SIG-M5 treated with dmso at 0.1 percent for 504 hours (cell line): ENCODE results near the gene LAMC2.
A peak's percentile ranks its signal among the peaks of the same experiment; 100 is the strongest.
"Not testable (repeated sequence)": the region's sequence is repeated elsewhere in the genome, so short reads cannot be mapped to it uniquely, and the experiment has no call there.

Experiments
- DNase-seq: peaks from one replicate; lab custom pipeline; 2025; ENCODE audit not compliant: unreplicated experiment; lab: John Stamatoyannopoulos, UW

Gene LAMC2

GRCh38 chr1:183185941-183186490 lies at the start of gene LAMC2:
Gene LAMC2 (plus strand): TSS chr1:183186264. CDS start chr1:183186353, 89 bp downstream.
- DNase-seq = peak; percentile 32

DNA sequence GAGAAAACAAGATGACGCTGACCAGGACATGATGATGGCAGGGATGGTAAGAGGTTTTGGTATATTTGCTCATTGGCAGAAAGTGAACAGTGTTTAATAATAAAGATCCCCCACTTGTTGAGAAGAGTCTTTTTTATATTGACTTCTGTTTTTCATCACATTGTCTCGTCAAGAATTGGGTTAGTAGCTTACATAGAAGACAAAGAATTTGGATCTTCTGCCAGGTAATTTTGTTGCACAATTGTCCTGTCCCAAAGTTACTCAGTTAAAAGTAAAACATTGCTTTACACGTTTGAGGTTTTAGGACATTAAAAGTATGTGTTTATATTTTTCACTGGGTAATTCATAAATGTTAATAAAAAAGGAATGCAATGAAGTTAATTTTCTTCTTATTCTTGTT lies 48.3 kb upstream of the LAMC2 start:
- no peak for DNase-seq

- DNase-seq = no peak
Observed at GRCh38 chr1:183138301-183138700, 47.8 kb upstream of the LAMC2 start.

GRCh38 chr1:183139281-183139942 lies 46.7 kb upstream of the LAMC2 start:
- DNase-seq = peak; percentile 26

DNA sequence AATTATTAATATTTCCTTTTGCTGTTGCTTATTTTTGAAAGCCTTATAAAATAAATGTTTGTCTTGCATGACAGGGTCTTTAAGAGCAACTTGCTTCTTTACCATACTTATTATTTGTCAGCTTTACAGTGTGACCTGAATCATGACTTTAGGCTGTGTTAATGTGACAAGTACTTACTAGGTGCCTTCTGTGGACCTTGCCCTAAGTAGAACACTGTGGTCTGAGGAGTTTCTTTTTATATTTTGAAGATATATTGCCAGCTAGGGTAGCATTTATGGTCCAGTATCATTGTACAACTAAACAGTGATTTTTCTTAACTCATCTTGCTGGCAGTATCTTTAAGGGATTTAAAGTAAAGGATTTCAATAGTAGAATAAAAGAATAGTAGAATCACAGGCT lies 45.4 kb upstream of the LAMC2 start:
- DNase-seq = no peak

- no peak for DNase-seq
Observed at GRCh38 chr1:183142171-183142570, 43.9 kb upstream of the LAMC2 start.

DNA sequence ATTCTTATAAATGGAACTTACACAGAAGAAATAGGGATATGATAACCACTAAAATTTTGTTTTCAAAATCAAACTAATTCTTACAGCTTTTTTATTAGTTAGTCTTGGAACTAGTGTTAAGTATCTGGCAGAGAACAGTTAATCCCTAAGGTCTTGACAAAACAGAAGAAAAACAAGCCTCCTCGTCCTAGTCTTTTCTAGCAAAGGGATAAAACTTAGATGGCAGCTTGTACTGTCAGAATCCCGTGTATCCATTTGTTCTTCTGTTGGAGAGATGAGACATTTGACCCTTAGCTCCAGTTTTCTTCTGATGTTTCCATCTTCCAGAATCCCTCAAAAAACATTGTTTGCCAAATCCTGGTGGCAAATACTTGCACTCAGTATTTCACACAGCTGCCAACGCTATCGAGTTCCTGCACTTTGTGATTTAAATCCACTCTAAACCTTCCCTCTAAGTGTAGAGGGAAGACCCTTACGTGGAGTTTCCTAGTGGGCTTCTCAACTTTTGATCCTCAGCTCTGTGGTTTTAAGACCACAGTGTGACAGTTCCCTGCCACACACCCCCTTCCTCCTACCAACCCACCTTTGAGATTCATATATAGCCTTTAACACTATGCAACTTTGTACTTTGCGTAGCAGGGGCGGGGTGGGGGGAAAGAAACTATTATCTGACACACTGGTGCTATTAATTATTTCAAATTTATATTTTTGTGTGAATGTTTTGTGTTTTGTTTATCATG lies 42.3 kb upstream of the LAMC2 start:
- no peak for DNase-seq

GRCh38 chr1:183144752-183145151 lies 41.3 kb upstream of the LAMC2 start:
- peak; percentile 65 for DNase-seq

- no peak for DNase-seq
Observed at GRCh38 chr1:183147735-183148134, 38.3 kb upstream of the LAMC2 start.

GRCh38 chr1:183148599-183148998 lies 37.5 kb upstream of the LAMC2 start:
- no peak for DNase-seq

DNA sequence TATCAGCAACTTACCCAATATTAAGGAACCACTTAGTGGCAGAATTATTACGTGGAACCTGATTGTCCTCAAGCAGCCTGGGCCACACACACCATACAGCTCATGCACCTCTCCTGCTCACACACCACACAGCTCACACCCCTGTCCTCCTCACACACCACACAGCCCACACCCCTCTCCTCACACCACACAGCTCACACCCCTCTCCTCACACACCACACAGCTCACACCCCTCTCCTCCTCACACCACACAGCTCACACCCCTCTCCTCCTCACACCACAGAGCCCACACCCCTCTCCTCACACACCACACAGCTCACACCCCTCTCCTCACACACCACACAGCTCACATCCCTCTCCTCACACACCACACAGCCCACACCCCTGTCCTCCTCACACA lies 36.8 kb upstream of the LAMC2 start:
- DNase-seq = no peak

DNA sequence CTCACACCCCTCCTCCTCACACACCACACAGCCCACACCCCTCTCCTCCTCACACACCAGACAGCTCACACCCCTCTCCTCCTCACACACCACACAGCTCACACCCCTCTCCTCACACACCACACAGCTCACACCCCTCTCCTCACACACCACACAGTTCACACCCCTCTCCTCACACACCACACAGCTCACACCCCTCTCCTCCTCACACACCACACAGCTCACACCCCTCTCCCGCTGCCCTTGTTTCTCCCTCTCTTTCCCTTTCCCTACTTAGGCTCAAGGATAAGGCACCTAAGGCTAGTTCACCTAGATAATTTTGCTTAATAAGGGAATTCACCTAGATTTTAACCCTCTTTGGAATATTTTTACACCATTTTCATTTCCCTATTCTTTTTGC lies 36.0 kb upstream of the LAMC2 start:
- not testable (repeated sequence) for DNase-seq

DNA sequence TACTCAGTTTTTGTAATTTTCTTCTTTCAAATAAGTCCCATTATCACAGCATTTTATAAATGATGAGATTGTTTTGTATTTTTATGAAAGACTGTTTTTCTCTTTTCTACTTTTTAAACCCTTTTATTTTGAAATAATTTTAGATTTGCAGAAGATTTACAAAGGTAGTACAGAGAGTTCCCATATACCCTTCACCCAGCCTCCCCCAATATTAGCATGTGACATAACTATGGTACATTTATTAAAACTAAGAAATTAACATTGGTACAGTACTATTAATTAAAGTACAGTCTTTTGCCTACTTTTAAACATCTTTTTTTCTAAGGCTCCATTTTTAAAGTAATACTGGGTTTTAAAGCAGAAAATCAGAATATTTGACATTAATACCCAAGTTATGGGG lies 35.6 kb upstream of the LAMC2 start:
- no peak for DNase-seq

DNA sequence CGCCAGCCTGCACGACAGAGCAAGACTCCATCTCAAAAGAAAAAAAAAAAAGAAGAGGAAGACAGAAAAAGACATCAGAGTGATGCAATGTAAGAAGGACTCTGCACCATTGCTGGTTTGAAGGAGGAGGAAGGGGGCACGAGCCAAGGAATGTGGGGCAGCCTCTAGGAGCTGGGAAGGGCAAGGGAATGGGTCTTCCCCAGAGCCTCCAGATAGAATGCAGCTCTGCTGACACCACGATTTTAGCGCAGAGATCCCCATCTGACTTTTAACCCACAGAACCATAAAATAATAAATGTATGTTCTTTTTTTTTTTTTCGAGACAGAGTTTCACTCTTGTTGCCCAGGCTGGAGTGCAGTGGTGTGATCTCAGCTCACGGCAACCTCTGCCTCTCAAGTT lies 33.9 kb upstream of the LAMC2 start:
- DNase-seq = no peak

- no peak for DNase-seq
Observed at GRCh38 chr1:183155939-183156338, 30.1 kb upstream of the LAMC2 start.

- peak; percentile 74 for DNase-seq
Observed at GRCh38 chr1:183159960-183160359, 26.1 kb upstream of the LAMC2 start.

- DNase-seq = no peak
Observed at GRCh38 chr1:183161391-183161790, 24.7 kb upstream of the LAMC2 start.

DNA sequence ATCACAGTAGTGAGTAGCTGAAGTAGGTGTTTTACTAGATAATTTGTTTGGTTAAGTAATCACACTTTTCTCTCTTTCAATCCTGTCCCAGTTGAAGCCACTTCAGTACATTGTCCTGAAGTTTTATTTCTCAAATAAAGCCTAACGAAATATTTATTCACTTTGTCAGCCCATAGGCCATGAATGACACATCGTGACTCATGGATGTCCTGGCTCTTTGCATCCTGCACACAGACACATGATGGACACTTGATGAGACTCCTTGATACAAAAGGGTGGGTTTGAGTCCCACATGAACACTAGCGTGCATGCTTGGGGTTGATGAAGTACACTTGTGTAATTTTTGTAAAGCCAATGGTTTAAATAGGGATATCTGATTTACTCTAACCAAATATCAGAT lies 22.7 kb upstream of the LAMC2 start:
- DNase-seq = no peak

GRCh38 chr1:183164340-183164739 lies 21.7 kb upstream of the LAMC2 start:
- no peak for DNase-seq

- no peak for DNase-seq
Observed at GRCh38 chr1:183164963-183165362, 21.1 kb upstream of the LAMC2 start.

DNA sequence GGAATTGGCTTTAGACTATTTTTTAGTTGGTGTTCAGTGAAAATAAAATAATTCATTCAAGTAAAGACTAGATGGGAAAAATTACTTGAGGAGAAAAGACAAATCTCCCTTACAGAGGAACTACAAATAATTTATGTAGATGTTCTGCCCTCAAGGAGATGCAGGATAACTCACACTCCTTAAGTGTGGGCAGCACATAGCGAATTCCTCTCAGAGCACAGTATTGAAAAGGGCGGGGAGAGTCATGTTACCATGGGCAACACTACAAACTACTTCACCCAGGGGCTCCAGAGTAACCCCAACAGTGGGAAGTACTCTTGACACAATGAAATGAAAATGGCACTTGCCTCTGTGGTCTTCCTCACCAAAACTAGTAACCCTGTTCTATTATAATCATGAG lies 20.6 kb upstream of the LAMC2 start:
- no peak for DNase-seq

DNA sequence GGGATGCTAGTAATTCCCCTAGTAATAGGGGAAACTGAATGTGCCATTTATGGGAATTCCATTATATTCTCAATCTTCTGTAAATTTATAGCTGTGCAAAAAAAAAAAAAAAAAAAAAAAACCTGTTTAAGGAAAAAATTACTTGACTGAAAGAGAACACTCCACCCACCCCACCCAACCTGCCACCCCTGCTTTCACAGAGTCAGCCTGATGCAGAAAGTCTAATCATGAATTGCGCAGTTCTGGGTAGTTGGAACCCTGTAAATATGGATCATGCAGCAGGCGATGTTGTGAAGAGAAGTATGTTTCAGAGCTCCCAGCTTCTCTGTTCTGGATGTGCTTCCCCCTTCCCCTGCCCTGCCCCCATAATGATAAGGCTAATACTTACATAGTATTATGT lies 19.6 kb upstream of the LAMC2 start:
- DNase-seq = no peak
